Caco-2 (cell line): Measurements from ENCODE around the gene RASGEF1C. TPM values are rescaled to one million over a fixed set of nuclear protein-coding genes. Genes with fewer than 3 reads are reported as not detected.

Experiments
- BruUV-seq: library from RNA; stranded (reverse); fragments of 400-500 nt; replicated peaks from 2 replicates; lab custom pipeline; 2021; lab: Mats Ljungman, UMichigan
- CTCF ChIA-PET: fragments of 300-600 bp; sonication (Branson Sonifier 250); formaldehyde crosslinking; loops from one replicate; lab custom pipeline; 2022; ENCODE audit warnings: antibody characterized with exemption; lab: Charles Lee
- POLR2A ChIA-PET: fragments of 300-600 bp; sonication (Branson Sonifier 250); formaldehyde crosslinking; loops from one replicate; lab custom pipeline; 2022; ENCODE audit warnings: antibody characterized with exemption; lab: Charles Lee
- DNase-seq, 2 experiments: peaks; one replicate each; pipeline versions ENCODE4 v3.0.0 to v3.0.0-alpha.2; 2020 to 2022
- H3K27me3 ChIP-seq: replicated peaks from 2 replicates; pipeline ENCODE4 v1.6.0; 2011; ENCODE audit warnings: low read length; ENCODE audit not compliant: control insufficient read depth, insufficient read depth
- H3K36me3 ChIP-seq: 2 replicates; pipeline ENCODE4 v1.5.1; 2011; ENCODE audit warnings: low read length; ENCODE audit not compliant: control insufficient read depth, insufficient read depth
- H3K4me1 ChIP-seq: fragments of 250-450 bp; sonication (Bioruptor Pico); 2 replicates; pipeline ENCODE4 v1.5.1; 2020; ENCODE audit warnings: mild to moderate bottlenecking
- H3K4me3 ChIP-seq: 2 replicates; pipeline ENCODE4 v1.5.1; 2011; ENCODE audit warnings: low read depth, mild to moderate bottlenecking, control low read depth, low read length
- H3K9me3 ChIP-seq: fragments of 250-450 bp; sonication (Bioruptor Pico); 2 replicates; pipeline ENCODE4 v1.5.1; 2020; ENCODE audit warnings: mild to moderate bottlenecking, moderate library complexity
- H3K27ac Mint-ChIP-seq: one replicate; pipeline ENCODE4 v1.8.0; 2022; ENCODE audit warnings: mixed read lengths; ENCODE audit not compliant: unreplicated experiment
- H3K27me3 Mint-ChIP-seq: one replicate; pipeline ENCODE4 v1.8.0; 2022; ENCODE audit warnings: mixed read lengths; ENCODE audit not compliant: insufficient read depth, unreplicated experiment
- H3K36me3 Mint-ChIP-seq: one replicate; pipeline ENCODE4 v1.8.0; 2022; ENCODE audit warnings: mild to moderate bottlenecking, mixed read lengths; ENCODE audit not compliant: insufficient read depth, unreplicated experiment
- H3K4me1 Mint-ChIP-seq: one replicate; pipeline ENCODE4 v1.8.0; 2022; ENCODE audit warnings: low read depth, mixed read lengths; ENCODE audit not compliant: unreplicated experiment
- H3K4me3 Mint-ChIP-seq: one replicate; pipeline ENCODE4 v1.8.0; 2022; ENCODE audit warnings: mild to moderate bottlenecking, moderate library complexity, mixed read lengths; ENCODE audit not compliant: unreplicated experiment
- H3K9me3 Mint-ChIP-seq: one replicate; pipeline ENCODE4 v1.8.0; 2022; ENCODE audit warnings: mixed read lengths; ENCODE audit not compliant: unreplicated experiment
- CTCF ChIP-seq, 2 experiments: fragments of 200-600 bp in 1 of 2; IDR thresholded peaks; 1 replicate in 1 of 2; 2 replicates in 1 of 2; pipeline versions ENCODE4 v1.5.1 to v1.8.0; 2011 to 2022; ENCODE audit warnings: antibody characterized with exemption in 1 of 2, control low read depth in 1 of 2, inconsistent platforms in 1 of 2, low read depth in 1 of 2, low read length in 1 of 2, mild to moderate bottlenecking in 1 of 2, moderate library complexity in 1 of 2; ENCODE audit not compliant: insufficient read depth in 1 of 2, severe bottlenecking in 1 of 2, unreplicated experiment in 1 of 2
- intact Hi-C: fragments of 100-400 bp; cut with micrococcal nuclease; formaldehyde crosslinking; loops from one replicate; pipeline ENCODE4 v1.10.0; 2022; ENCODE audit not compliant: unreplicated experiment
- total RNA-seq: library from RNA; stranded (reverse); gene quantifications from 2 replicates; pipeline ENCODE4 v1.2.3, GENCODE V29; 2022

Gene RASGEF1C
- total RNA-seq, 1 experiment from 2014 or later = not detected

GRCh38 chr5:180170106-180170809 is 38.8 kb downstream of the RASGEF1C start:
- ChIA-PET CTCF (interaction anchor here (0.6 kb wide), 1 partner anchor 345 kb away, joined by 3 read pairs; no protein-coding TSS in a partner anchor), POLR2A (no interaction called here)
- intact Hi-C loops = no loop called here
- Histone ChIP-seq H3K27me3 (no peaks in the 10 kb centered on the region), H3K4me3 (no peak overlapping the region), H3K9me3 (no peaks in the 10 kb centered on the region), H3K36me3 (no peaks in the 10 kb centered on the region), H3K4me1 (no peaks in the 10 kb centered on the region)
- Mint-ChIP-seq H3K4me3 (no peak overlapping the region), H3K27me3 (peaks cover 3% of the 10 kb centered on the region), H3K9me3 (no peaks in the 10 kb centered on the region), H3K36me3 (no peaks in the 10 kb centered on the region), H3K4me1 (no peaks in the 10 kb centered on the region), H3K27ac (no peak overlapping the region)
- no peak for TF ChIP-seq CTCF (IDR thresholded peaks at IDR 0.05; ENCODE audit: insufficient read depth in 1 of 2, low read depth in 1 of 2, low read length in 1 of 2, severe bottlenecking in 1 of 2, unreplicated experiment in 1 of 2)
- no peak for DNase-seq
- no TSS peak for BruUV-seq

GRCh38 chr5:180169248-180170105 is 39.5 kb downstream of the RASGEF1C start:
- no peak overlapping the region for H3K27ac Mint-ChIP-seq

More at GRCh38 chr5:180169248-180170105, 39.5 kb downstream of the RASGEF1C start:
- no peaks in the 10 kb centered on the region for H3K36me3 ChIP-seq
- H3K9me3 Mint-ChIP-seq = no peaks in the 10 kb centered on the region
- no peaks in the 10 kb centered on the region for H3K4me1 Mint-ChIP-seq
- no peaks in the 10 kb centered on the region for H3K4me1 ChIP-seq
- no peaks in the 10 kb centered on the region for H3K27me3 ChIP-seq
- intact Hi-C loops = no loop called here
- peaks cover 8% of the 10 kb centered on the region for H3K27me3 Mint-ChIP-seq
- no peak for DNase-seq
- no peaks in the 10 kb centered on the region for H3K36me3 Mint-ChIP-seq
- no peak overlapping the region for H3K4me3 Mint-ChIP-seq
- ChIA-PET CTCF (interaction anchor here (0.6 kb wide), 1 partner anchor 344 kb away, joined by 3 read pairs; no protein-coding TSS in a partner anchor), POLR2A (no interaction called here)
- no TSS peak for BruUV-seq
- H3K9me3 ChIP-seq = no peaks in the 10 kb centered on the region
- TF ChIP-seq CTCF (IDR thresholded peaks at IDR 0.05; ENCODE audit: insufficient read depth in 1 of 2, low read depth in 1 of 2, low read length in 1 of 2, severe bottlenecking in 1 of 2, unreplicated experiment in 1 of 2) = no peak
- no peak overlapping the region for H3K4me3 ChIP-seq
